GM12872 (cell line): ENCODE data around the gene CACNB2.

Experiments used
- CTCF ChIP-seq: IDR thresholded peaks from 3 replicates; pipeline ENCODE4 v1.5.1; 2011; ENCODE audit warnings: low read depth, mild to moderate bottlenecking, low read length, moderate library complexity; ENCODE audit not compliant: insufficient read depth

The CACNB2 gene

DNA sequence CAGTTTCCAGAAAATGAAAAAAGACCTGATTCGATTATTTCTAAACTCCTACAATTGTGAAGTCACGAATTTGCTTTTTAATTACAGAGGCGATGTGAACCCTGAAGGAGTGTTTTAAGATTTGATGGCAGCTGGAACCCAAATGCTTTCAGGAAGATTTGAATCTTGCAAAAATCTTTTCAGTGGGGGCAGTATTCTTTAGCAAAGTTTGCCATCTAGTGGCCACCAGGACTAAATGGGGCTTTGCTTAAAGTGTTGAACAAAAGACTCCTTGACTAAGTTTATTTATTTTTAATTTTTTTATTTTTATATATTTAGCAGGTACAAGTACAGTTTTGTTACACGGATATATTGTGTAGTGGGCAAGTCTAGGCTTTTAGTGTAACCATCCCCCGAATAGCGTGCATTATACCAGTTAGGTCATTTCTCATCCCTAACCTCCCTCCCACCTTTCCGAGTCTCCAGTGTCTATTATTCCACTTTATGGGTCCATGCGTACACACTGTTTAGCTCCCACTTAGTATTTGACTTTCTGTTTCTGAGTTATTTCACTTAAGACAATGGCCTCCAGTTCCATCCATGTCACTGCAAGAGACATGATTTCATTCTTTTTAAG, 98.8 kb downstream of the CACNB2 start:
- TF ChIP-seq CTCF, result peak; percentile 62

DNA sequence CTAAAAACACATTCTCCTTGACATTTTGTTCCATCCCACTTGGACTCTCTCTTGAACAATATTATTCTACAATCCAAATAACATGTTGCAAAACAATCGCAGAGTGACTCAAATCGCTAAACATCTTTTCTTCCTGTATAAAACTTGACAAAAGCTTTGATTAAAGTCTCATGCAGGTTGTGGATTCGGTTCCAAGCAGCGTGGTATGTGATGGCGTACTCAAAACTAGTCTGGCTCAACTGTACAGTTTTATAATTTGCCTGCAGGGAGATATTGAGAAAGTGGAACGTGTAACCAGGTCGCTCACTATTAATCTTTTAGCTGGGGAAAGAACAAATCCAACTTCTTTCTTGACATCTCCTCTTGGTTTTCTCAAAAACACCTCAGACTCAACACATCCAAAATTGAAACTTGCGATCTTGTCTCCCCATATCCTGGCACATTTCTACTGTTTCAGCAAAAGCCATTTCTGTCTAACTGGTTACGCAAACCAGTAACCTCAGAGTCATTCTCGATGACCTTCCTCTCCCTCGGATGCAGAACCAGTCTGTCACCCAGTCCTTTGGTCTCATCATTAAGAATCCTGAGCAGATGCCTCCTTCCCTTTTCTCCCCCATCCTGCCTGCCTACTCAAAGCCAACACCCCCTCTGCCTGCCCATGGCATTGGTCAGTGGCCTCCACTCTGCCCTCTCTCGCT, 100.1 kb downstream of the CACNB2 start:
- TF ChIP-seq CTCF, result no peak

DNA sequence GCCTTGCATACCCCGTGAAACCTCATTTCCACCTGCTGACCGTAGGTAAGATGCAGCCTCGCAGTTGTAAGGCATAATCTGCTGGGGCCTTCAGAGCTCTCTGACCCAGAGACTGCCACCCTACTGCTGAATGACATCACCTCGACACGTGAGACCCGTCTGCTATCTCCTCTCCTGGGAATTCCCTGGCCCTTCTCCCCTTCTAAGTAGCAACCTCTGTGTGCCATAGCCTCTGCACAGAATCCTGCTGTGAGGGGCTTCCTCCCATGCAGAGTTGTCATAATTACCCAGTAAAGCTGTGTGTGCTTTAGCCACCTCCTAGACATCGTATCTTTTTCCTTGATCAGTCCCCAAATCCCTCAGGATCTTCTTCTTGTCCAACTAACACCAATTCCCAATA, 106.7 kb downstream of the CACNB2 start:
- no peak for TF ChIP-seq CTCF

DNA sequence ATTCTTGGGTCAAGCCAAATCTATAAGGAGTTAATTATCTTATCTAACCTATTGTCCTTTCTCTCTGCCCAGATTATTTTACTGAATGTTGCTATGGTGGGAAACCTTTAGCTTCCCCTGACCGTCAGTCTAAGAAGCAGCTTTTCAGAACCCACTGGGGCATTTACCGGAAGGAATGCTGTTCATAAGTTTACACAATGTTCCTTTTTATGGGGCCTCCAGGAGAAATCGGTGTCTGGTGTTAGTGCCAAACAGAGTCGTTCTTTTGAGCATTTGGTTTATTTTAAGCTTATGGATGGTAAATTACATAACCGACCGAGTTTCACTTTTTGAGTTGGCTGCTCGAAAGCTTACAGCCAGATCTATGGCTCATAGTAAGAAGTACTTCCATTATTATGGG, 111.9 kb downstream of the CACNB2 start:
- TF ChIP-seq CTCF, result no peak

DNA sequence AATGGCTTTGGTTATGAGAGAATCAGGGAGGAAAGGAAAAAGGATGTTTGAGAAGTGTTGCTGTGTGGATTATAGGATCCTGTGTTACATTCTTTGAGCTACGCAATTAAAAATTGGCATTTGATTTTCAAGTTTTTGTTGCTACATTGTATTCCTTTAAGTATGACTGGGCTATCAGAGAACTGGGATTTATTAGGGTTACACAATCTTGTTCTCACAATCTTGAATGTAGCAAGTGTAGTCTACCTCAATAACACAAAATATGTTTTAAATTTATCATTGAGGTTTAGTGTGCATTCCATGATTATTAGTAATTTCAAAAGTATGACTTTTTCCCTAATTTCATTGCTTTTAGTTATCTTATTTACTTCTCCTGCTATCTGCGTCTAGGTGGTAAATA, 113.9 kb downstream of the CACNB2 start:
- no peak for TF ChIP-seq CTCF

DNA sequence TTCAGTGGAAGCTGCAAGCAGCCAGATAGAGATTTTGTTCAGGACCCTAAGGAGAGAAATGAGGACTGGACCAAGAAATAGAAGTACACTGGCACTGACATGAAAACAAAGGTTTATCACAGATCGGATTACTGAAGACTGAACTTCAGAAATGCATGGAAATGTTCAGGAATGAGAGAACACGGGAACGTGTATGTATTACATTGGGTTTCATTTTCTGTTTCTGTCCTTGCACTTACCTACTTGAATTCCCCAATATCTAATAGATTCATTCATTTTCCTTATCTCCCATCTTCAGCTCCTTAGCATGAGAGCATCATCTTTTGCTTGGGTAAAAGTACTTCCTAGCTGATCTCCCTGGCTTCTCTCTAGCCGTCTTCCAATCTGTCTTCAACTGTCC, 114.5 kb downstream of the CACNB2 start:
- TF ChIP-seq CTCF, result no peak

GRCh38 chr10:18260310-18260922, 120.2 kb downstream of the CACNB2 start:
- no peak for TF ChIP-seq CTCF
